ENCODE measurements around the gene MYO5A.

Gene MYO5A

GRCh38 chr15:52368402-52368801, 160.3 kb downstream of the MYO5A start:
- H3K27ac ChIP-seq (ENCODE audit: insufficient read depth in 1 of 2, low read depth in 1 of 2, low read length in 2 of 2, poor library complexity in 1 of 2, severe bottlenecking in 2 of 2), result no peak overlapping the region
- CTCF ChIA-PET, result interaction anchor here (1.4 kb wide), 1 partner anchor 19 kb away, joined by 4 read pairs; no protein-coding TSS in a partner anchor
- POLR2A ChIA-PET, result interaction anchor here (1.2 kb wide), 1 partner anchor 59 kb away, joined by 3 read pairs; no protein-coding TSS in a partner anchor
- H3K9me3 ChIP-seq (ENCODE audit: control extremely low read depth in 1 of 5, control insufficient read depth in 4 of 5, insufficient read depth in 2 of 5, low read depth in 1 of 5, low read length in 4 of 5), result no peaks in the 10 kb centered on the region
- peaks cover 2 to 46% (median 24%) of the 10 kb centered on the region in 4 experiments for H3K36me3 ChIP-seq (ENCODE audit: control insufficient read depth in 4 of 4, insufficient read depth in 4 of 4, low read length in 3 of 4)
- H3K4me3 ChIP-seq (ENCODE audit: control insufficient read depth in 1 of 7, extremely low read depth in 1 of 7, insufficient read depth in 4 of 7, low read depth in 2 of 7, low read length in 6 of 7), result no peak overlapping the region
- 100% methylated on average over 1 of the region's 3 CpGs for whole genome bisulfite sequencing (ENCODE audit: insufficient coverage)
- no peak for DNase-seq
- H3K4me1 ChIP-seq (ENCODE audit: control extremely low read depth in 1 of 4, control insufficient read depth in 4 of 4, insufficient read depth in 4 of 4, low read length in 3 of 4), result no peaks in the 10 kb centered on the region
- no peaks in the 10 kb centered on the region for H3K27me3 ChIP-seq (replicated peaks in 2 of 5; ENCODE audit: control insufficient read depth in 4 of 5, insufficient read depth in 5 of 5, low read length in 4 of 5)

DNA sequence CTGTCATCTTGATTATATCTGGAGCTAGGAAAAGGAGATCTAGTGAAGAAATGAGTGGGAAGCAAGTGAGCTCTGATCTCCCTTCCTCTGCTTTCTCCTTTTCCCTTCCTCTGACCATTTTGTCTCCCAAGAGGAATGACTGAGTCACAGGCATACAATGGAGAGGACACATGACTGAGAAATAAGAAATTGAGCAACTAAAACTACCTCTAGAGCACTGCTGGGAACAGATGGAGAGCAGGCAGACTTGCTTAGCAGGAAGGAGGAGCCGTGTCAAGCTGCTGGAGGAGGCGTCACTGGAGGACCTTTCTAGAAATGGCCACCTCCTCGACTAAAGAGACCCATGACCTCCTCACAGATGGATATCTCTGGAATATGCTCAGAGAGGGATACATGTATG, 166.2 kb downstream of the MYO5A start:
- Histone ChIP-seq H3K4me3 (ENCODE audit: control insufficient read depth in 1 of 7, extremely low read depth in 1 of 7, insufficient read depth in 4 of 7, low read depth in 2 of 7, low read length in 6 of 7) (no peak overlapping the region), H3K36me3 (ENCODE audit: control insufficient read depth in 4 of 4, insufficient read depth in 4 of 4, low read length in 3 of 4) (peaks cover 10 to 44% (median 15%) of the 10 kb centered on the region in 4 experiments), H3K27me3 (replicated peaks in 2 of 5; ENCODE audit: control insufficient read depth in 4 of 5, insufficient read depth in 5 of 5, low read length in 4 of 5) (no peaks in the 10 kb centered on the region), H3K9me3 (ENCODE audit: control extremely low read depth in 1 of 5, control insufficient read depth in 4 of 5, insufficient read depth in 2 of 5, low read depth in 1 of 5, low read length in 4 of 5) (no peaks in the 10 kb centered on the region), H3K4me1 (ENCODE audit: control extremely low read depth in 1 of 4, control insufficient read depth in 4 of 4, insufficient read depth in 4 of 4, low read length in 3 of 4) (no peaks in the 10 kb centered on the region), H3K27ac (ENCODE audit: insufficient read depth in 1 of 2, low read depth in 1 of 2, low read length in 2 of 2, poor library complexity in 1 of 2, severe bottlenecking in 2 of 2) (no peak overlapping the region)
- 93% methylated on average over 3 of the region's 3 CpGs for WGBS (ENCODE audit: insufficient coverage)
- CTCF ChIA-PET, result no interaction called here
- DNase-seq, result no peak
- POLR2A ChIA-PET, result no interaction called here

DNA sequence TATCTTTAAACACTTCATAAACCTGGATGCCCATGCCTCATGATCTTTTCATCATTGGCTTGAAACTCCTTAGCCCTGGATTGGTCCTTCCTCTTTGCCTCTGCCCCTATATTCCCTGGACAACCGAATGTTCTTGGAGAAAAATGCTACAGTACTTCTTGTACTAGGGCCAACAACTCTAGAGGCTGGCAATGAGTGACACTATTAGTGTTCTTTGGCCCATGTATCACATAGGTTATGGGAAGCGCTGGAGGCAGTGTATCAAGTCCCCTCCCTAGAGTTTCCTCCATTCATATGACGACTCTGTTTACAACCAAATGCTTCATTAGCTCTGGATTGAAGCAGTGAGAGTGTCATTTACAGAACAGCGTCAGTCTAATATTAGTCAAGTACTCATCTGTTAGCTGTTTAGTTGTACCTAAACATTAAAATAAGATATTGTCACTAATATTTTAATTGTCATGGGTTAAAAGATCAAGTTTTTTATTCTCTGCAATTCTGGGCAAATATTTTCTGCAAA, 166.6 kb downstream of the MYO5A start:
- 100% methylated on average over 3 of the region's 4 CpGs for WGBS (ENCODE audit: insufficient coverage)
- CTCF ChIA-PET, result interaction anchor here (1.5 kb wide), 1 partner anchor 101 kb away, joined by 4 read pairs; no protein-coding TSS in a partner anchor
- Histone ChIP-seq H3K4me3 (ENCODE audit: control insufficient read depth in 1 of 7, extremely low read depth in 1 of 7, insufficient read depth in 4 of 7, low read depth in 2 of 7, low read length in 6 of 7) (no peak overlapping the region), H3K27me3 (replicated peaks in 2 of 5; ENCODE audit: control insufficient read depth in 4 of 5, insufficient read depth in 5 of 5, low read length in 4 of 5) (no peaks in the 10 kb centered on the region), H3K4me1 (ENCODE audit: control extremely low read depth in 1 of 4, control insufficient read depth in 4 of 4, insufficient read depth in 4 of 4, low read length in 3 of 4) (no peaks in the 10 kb centered on the region), H3K27ac (ENCODE audit: insufficient read depth in 1 of 2, low read depth in 1 of 2, low read length in 2 of 2, poor library complexity in 1 of 2, severe bottlenecking in 2 of 2) (no peak overlapping the region), H3K36me3 (ENCODE audit: control insufficient read depth in 4 of 4, insufficient read depth in 4 of 4, low read length in 3 of 4) (peaks cover 10 to 44% (median 15%) of the 10 kb centered on the region in 4 experiments), H3K9me3 (ENCODE audit: control extremely low read depth in 1 of 5, control insufficient read depth in 4 of 5, insufficient read depth in 2 of 5, low read depth in 1 of 5, low read length in 4 of 5) (no peaks in the 10 kb centered on the region)
- DNase-seq, result no peak
- POLR2A ChIA-PET, result no interaction called here

- no peak for DNase-seq
- ChIA-PET CTCF (interaction anchor here (1.5 kb wide), 1 partner anchor 102 kb away, joined by 4 read pairs; no protein-coding TSS in a partner anchor), POLR2A (no interaction called here)
- no peak overlapping the region for H3K4me3 ChIP-seq (ENCODE audit: control insufficient read depth in 1 of 7, extremely low read depth in 1 of 7, insufficient read depth in 4 of 7, low read depth in 2 of 7, low read length in 6 of 7)
- H3K4me1 ChIP-seq (ENCODE audit: control extremely low read depth in 1 of 4, control insufficient read depth in 4 of 4, insufficient read depth in 4 of 4, low read length in 3 of 4), result no peaks in the 10 kb centered on the region
- no peaks in the 10 kb centered on the region for H3K27me3 ChIP-seq (replicated peaks in 2 of 5; ENCODE audit: control insufficient read depth in 4 of 5, insufficient read depth in 5 of 5, low read length in 4 of 5)
- peaks cover 10 to 40% (median 14%) of the 10 kb centered on the region in 4 experiments for H3K36me3 ChIP-seq (ENCODE audit: control insufficient read depth in 4 of 4, insufficient read depth in 4 of 4, low read length in 3 of 4)
- WGBS (ENCODE audit: insufficient coverage), result 83% methylated on average over 3 of the region's 4 CpGs
- H3K9me3 ChIP-seq (ENCODE audit: control extremely low read depth in 1 of 5, control insufficient read depth in 4 of 5, insufficient read depth in 2 of 5, low read depth in 1 of 5, low read length in 4 of 5), result no peaks in the 10 kb centered on the region
- no peak overlapping the region for H3K27ac ChIP-seq (ENCODE audit: insufficient read depth in 1 of 2, low read depth in 1 of 2, low read length in 2 of 2, poor library complexity in 1 of 2, severe bottlenecking in 2 of 2)
Measured at GRCh38 chr15:52361494-52361893, 167.2 kb downstream of the MYO5A start.

- CTCF ChIA-PET, result interaction anchor here (1.0 to 1.5 kb wide), 2 partner anchors 103 to 104 kb away, joined by 4 read pairs; no protein-coding TSS in a partner anchor
- no peak for DNase-seq
- H3K4me3 ChIP-seq (ENCODE audit: control insufficient read depth in 1 of 7, extremely low read depth in 1 of 7, insufficient read depth in 4 of 7, low read depth in 2 of 7, low read length in 6 of 7), result no peak overlapping the region
- POLR2A ChIA-PET, result no interaction called here
- 100% methylated on average over 6 of the region's 9 CpGs for WGBS (ENCODE audit: insufficient coverage)
- no peaks in the 10 kb centered on the region for H3K9me3 ChIP-seq (ENCODE audit: control extremely low read depth in 1 of 5, control insufficient read depth in 4 of 5, insufficient read depth in 2 of 5, low read depth in 1 of 5, low read length in 4 of 5)
- peaks cover 10 to 40% (median 12%) of the 10 kb centered on the region in 4 experiments for H3K36me3 ChIP-seq (ENCODE audit: control insufficient read depth in 4 of 4, insufficient read depth in 4 of 4, low read length in 3 of 4)
- no peaks in the 10 kb centered on the region for H3K4me1 ChIP-seq (ENCODE audit: control extremely low read depth in 1 of 4, control insufficient read depth in 4 of 4, insufficient read depth in 4 of 4, low read length in 3 of 4)
- no peak overlapping the region for H3K27ac ChIP-seq (ENCODE audit: insufficient read depth in 1 of 2, low read depth in 1 of 2, low read length in 2 of 2, poor library complexity in 1 of 2, severe bottlenecking in 2 of 2)
- no peaks in the 10 kb centered on the region for H3K27me3 ChIP-seq (replicated peaks in 2 of 5; ENCODE audit: control insufficient read depth in 4 of 5, insufficient read depth in 5 of 5, low read length in 4 of 5)
Measured at GRCh38 chr15:52360229-52361203, 168.2 kb downstream of the MYO5A start.

- ChIA-PET CTCF (interaction anchor here (1.0 kb wide), 1 partner anchor 103 kb away, joined by 4 read pairs; no protein-coding TSS in a partner anchor), POLR2A (no interaction called here)
- no peak overlapping the region for H3K4me3 ChIP-seq (ENCODE audit: control insufficient read depth in 1 of 7, extremely low read depth in 1 of 7, insufficient read depth in 4 of 7, low read depth in 2 of 7, low read length in 6 of 7)
- 100% methylated on average over 1 of the region's 1 CpG for WGBS (ENCODE audit: insufficient coverage)
- peaks cover 8 to 40% (median 11%) of the 10 kb centered on the region in 4 experiments for H3K36me3 ChIP-seq (ENCODE audit: control insufficient read depth in 4 of 4, insufficient read depth in 4 of 4, low read length in 3 of 4)
- no peak overlapping the region for H3K27ac ChIP-seq (ENCODE audit: insufficient read depth in 1 of 2, low read depth in 1 of 2, low read length in 2 of 2, poor library complexity in 1 of 2, severe bottlenecking in 2 of 2)
- H3K4me1 ChIP-seq (ENCODE audit: control extremely low read depth in 1 of 4, control insufficient read depth in 4 of 4, insufficient read depth in 4 of 4, low read length in 3 of 4), result no peaks in the 10 kb centered on the region
- no peaks in the 10 kb centered on the region for H3K27me3 ChIP-seq (replicated peaks in 2 of 5; ENCODE audit: control insufficient read depth in 4 of 5, insufficient read depth in 5 of 5, low read length in 4 of 5)
- H3K9me3 ChIP-seq (ENCODE audit: control extremely low read depth in 1 of 5, control insufficient read depth in 4 of 5, insufficient read depth in 2 of 5, low read depth in 1 of 5, low read length in 4 of 5), result no peaks in the 10 kb centered on the region
- no peak for DNase-seq
Measured at GRCh38 chr15:52359722-52360121, 169.0 kb downstream of the MYO5A start.

DNA sequence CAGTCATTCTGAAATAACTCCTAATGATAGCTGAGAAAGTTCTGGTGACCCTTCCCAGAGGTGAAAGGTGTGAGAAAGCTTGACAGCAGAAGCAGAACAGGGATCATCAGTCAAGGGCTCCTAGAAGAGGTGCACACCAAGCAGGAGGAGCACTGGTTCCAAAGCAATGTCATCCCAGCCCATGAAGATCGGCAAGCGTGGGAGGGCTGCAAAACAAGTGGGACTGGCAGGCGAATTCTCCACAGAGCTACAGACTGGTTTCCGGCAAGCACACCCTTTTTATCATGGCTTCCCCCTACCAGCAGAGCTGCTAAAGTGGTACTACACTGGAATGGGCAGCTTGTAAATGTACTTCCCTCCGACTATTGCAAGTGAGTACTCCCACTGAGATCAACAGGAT, 170.7 kb downstream of the MYO5A start:
- Histone ChIP-seq H3K4me3 (ENCODE audit: control insufficient read depth in 1 of 7, extremely low read depth in 1 of 7, insufficient read depth in 4 of 7, low read depth in 2 of 7, low read length in 6 of 7) (no peak overlapping the region), H3K4me1 (ENCODE audit: control extremely low read depth in 1 of 4, control insufficient read depth in 4 of 4, insufficient read depth in 4 of 4, low read length in 3 of 4) (no peaks in the 10 kb centered on the region), H3K27me3 (replicated peaks in 2 of 5; ENCODE audit: control insufficient read depth in 4 of 5, insufficient read depth in 5 of 5, low read length in 4 of 5) (no peaks in the 10 kb centered on the region), H3K9me3 (ENCODE audit: control extremely low read depth in 1 of 5, control insufficient read depth in 4 of 5, insufficient read depth in 2 of 5, low read depth in 1 of 5, low read length in 4 of 5) (no peaks in the 10 kb centered on the region), H3K36me3 (ENCODE audit: control insufficient read depth in 4 of 4, insufficient read depth in 4 of 4, low read length in 3 of 4) (peaks cover 6 to 38% (median 17%) of the 10 kb centered on the region in 4 experiments), H3K27ac (ENCODE audit: insufficient read depth in 1 of 2, low read depth in 1 of 2, low read length in 2 of 2, poor library complexity in 1 of 2, severe bottlenecking in 2 of 2) (no peak overlapping the region)
- ChIA-PET CTCF (interaction anchor here (1.2 kb wide), 1 partner anchor 9 kb away, joined by 3 read pairs; no protein-coding TSS in a partner anchor), POLR2A (no interaction called here)
- DNase-seq, result no peak
- 100% methylated on average over 5 of the region's 5 CpGs for WGBS (ENCODE audit: insufficient coverage)
